Panc1 (cell line): Measurements from ENCODE around the gene TUB. TPM values are rescaled to one million over a fixed set of nuclear protein-coding genes. Genes with fewer than 3 reads are reported as not detected.

ENCODE experiments used
- ATAC-seq: fragments of 200-7000 bp; cut with Tn5 transposase; 2 replicates; pipeline ENCODE4 v1.9.1; 2020; ENCODE audit warnings: mild to moderate bottlenecking, moderate library complexity
- BruUV-seq: library from RNA; stranded (reverse); fragments of 400-500 nt; replicated peaks from 2 replicates; lab custom pipeline; 2021; lab: Mats Ljungman, UMichigan
- CTCF ChIA-PET: fragments of 300-600 bp; sonication (Branson Sonifier 250); formaldehyde crosslinking; loops from one replicate; lab custom pipeline; 2022; ENCODE audit warnings: antibody characterized with exemption; lab: Charles Lee
- POLR2A ChIA-PET: fragments of 300-600 bp; sonication (Branson Sonifier 250); formaldehyde crosslinking; loops from one replicate; lab custom pipeline; 2022; ENCODE audit warnings: antibody characterized with exemption; lab: Charles Lee
- DNase-seq: peaks from one replicate; pipeline ENCODE4 v3.0.0-alpha.2; 2010; ENCODE audit warnings: low read depth, low spot score
- H3K27ac ChIP-seq: 2 replicates; pipeline ENCODE4 v1.5.1; 2011; ENCODE audit warnings: mild to moderate bottlenecking, low read length, inconsistent platforms
- H3K27me3 ChIP-seq: fragments of 200-500 bp; sonication (Bioruptor generic); 2 replicates; pipeline ENCODE4 v1.6.0; 2014; ENCODE audit warnings: low read length, inconsistent platforms; ENCODE audit not compliant: control insufficient read depth, insufficient read depth
- H3K36me3 ChIP-seq: fragments of 200-500 bp; sonication (Bioruptor generic); 2 replicates; pipeline ENCODE4 v1.5.1; 2014; ENCODE audit warnings: inconsistent platforms, mild to moderate bottlenecking, low read length, moderate library complexity; ENCODE audit not compliant: control insufficient read depth, insufficient read depth
- H3K4me1 ChIP-seq: 2 replicates; pipeline ENCODE4 v1.5.1; 2011; ENCODE audit warnings: inconsistent platforms, mild to moderate bottlenecking, low read length, moderate library complexity; ENCODE audit not compliant: control insufficient read depth, insufficient read depth
- H3K4me3 ChIP-seq, 2 experiments: 2 replicates each; pipeline ENCODE4 v1.5.1; 2011 to 2012; ENCODE audit warnings: low read depth in 2 of 2, low read length in 2 of 2, mild to moderate bottlenecking in 2 of 2, inconsistent platforms in 1 of 2, moderate library complexity in 1 of 2
- H3K9me3 ChIP-seq: fragments of 200-500 bp; sonication (Bioruptor generic); 2 replicates; pipeline ENCODE4 v1.5.1; 2014; ENCODE audit warnings: low read depth, mild to moderate bottlenecking, inconsistent platforms, low read length, moderate library complexity; ENCODE audit not compliant: control insufficient read depth, insufficient read depth
- CTCF ChIP-seq: fragments of 450-650 bp; IDR thresholded peaks from 2 replicates; pipeline ENCODE4 v1.5.1; 2017; ENCODE audit warnings: mild to moderate bottlenecking
- POLR2AphosphoS5 ChIP-seq: IDR thresholded peaks from 2 replicates; pipeline ENCODE4 v1.6.1; 2012; ENCODE audit warnings: mild to moderate bottlenecking, low read depth, low read length, moderate library complexity
- REST ChIP-seq, 2 experiments: IDR thresholded peaks; 2 replicates each; pipeline ENCODE4 v1.6.1; 2011 to 2012; ENCODE audit warnings: low read depth in 2 of 2, control low read depth in 1 of 2, low read length in 1 of 2, mild to moderate bottlenecking in 1 of 2, moderate library complexity in 1 of 2; ENCODE audit not compliant: insufficient read depth in 1 of 2
- SIN3A ChIP-seq: IDR thresholded peaks from 2 replicates; pipeline ENCODE4 v1.6.1; 2012; ENCODE audit warnings: low read depth, mild to moderate bottlenecking, low read length, moderate library complexity, borderline replicate concordance; ENCODE audit not compliant: insufficient read depth
- TCF7L2 ChIP-seq: IDR thresholded peaks from 2 replicates; pipeline ENCODE4 v1.6.1; 2011; ENCODE audit warnings: mild to moderate bottlenecking, low read depth, low read length, inconsistent platforms
- in situ Hi-C: cut with HindIII; loops from 2 replicates; pipeline ENCODE4 v1.10.0; 2016; ENCODE audit warnings: low sequenced_read_pairs, low pct_unique_long_range_greater_than_20kb
- intact Hi-C: fragments of 100-400 bp; cut with micrococcal nuclease; formaldehyde crosslinking; loops from one replicate; pipeline ENCODE4 v1.10.0; 2022; ENCODE audit not compliant: unreplicated experiment
- total RNA-seq: library from RNA; stranded (reverse); gene quantifications from one replicate; pipeline ENCODE4 v1.2.1, GENCODE V29; 2021; ENCODE audit not compliant: unreplicated experiment

TUB gene
- total RNA-seq, 1 experiment from 2014 or later = 4.3 TPM

GRCh38 chr11:8034604-8035190 lies 46.3 kb upstream of the TUB start:
- Histone ChIP-seq H3K4me3 (no peak overlapping the region), H3K36me3 (no peaks in the 10 kb centered on the region), H3K9me3 (no peaks in the 10 kb centered on the region), H3K27me3 (no peaks in the 10 kb centered on the region; the same call in 1 of the 2 replicates), H3K27ac (no peak overlapping the region), H3K4me1 (no peaks in the 10 kb centered on the region)
- ATAC-seq (no peak), DNase-seq (no peak)
- POLR2A ChIA-PET = no interaction called here
- CTCF ChIA-PET = interaction anchor here (0.6 to 3.6 kb wide), 4 partner anchors 44 to 174 kb away, joined by 3 to 35 read pairs (median 4); no protein-coding TSS in a partner anchor
- intact Hi-C loops = no loop called here
- TF ChIP-seq CTCF (no peak), REST (IDR thresholded peaks at IDR 0.05; ENCODE audit: insufficient read depth in 1 of 2, low read depth in 2 of 2, low read length in 1 of 2) (no peak), SIN3A (no peak), POLR2AphosphoS5 (no peak), TCF7L2 (no peak)
- BruUV-seq = no TSS peak
- in situ Hi-C loops = no loop called here

DNA sequence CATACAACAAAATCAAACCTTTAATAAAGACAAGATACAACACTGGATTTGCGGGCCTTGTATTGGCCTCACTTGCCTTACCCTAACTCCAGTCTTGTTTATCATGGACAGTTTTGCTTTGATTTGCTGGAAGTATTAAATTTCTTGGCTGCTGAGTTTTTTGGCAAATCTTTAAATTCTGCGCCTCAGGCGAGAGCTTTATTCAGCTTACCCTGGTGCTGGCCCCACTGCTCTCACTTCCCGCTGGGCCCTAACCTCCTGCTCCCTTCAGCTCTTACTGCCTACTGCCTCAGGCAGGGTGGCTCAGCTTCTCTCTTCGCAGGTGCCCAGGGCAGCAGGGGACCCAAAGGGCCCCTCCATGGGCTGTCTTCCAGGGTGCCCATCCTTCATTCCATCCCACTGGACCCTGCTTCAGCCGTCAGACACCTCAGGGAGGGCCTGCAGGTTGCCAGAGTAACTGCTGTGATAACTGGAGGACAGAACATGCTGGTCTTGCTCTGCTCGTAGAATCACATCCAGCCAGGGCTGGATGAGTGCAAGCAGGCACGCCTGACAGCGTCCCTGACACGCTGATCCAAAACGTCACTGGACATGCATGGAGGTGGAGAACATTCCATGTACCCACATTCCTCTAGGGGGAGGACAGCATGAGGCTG lies 45.7 kb upstream of the TUB start:
- CTCF ChIA-PET = interaction anchor here (0.6 to 3.6 kb wide), 3 partner anchors 55 to 173 kb away, joined by 4 to 35 read pairs (median 5); no protein-coding TSS in a partner anchor
- no TSS peak for BruUV-seq
- POLR2A ChIA-PET = no interaction called here

More for the DNA sequence above, 45.7 kb upstream of the TUB start:
- no peak overlapping the region for H3K4me3 ChIP-seq
- H3K9me3 ChIP-seq = no peaks in the 10 kb centered on the region
- DNase-seq (no peak), ATAC-seq (no peak)
- TF ChIP-seq REST (IDR thresholded peaks at IDR 0.05; ENCODE audit: insufficient read depth in 1 of 2, low read depth in 2 of 2, low read length in 1 of 2) (no peak), CTCF (no peak), TCF7L2 (no peak), SIN3A (no peak), POLR2AphosphoS5 (no peak)
- no peaks in the 10 kb centered on the region for H3K36me3 ChIP-seq
- in situ Hi-C loops = no loop called here
- intact Hi-C loops = no loop called here
- no peak overlapping the region for H3K27ac ChIP-seq
- H3K4me1 ChIP-seq = no peaks in the 10 kb centered on the region
- H3K27me3 ChIP-seq = no peaks in the 10 kb centered on the region; the same call in 1 of the 2 replicates
